IgD-negative memory B cell (primary cell): ENCODE data around the gene FRAT1. TPM values are rescaled to one million over a fixed set of nuclear protein-coding genes. Genes with fewer than 3 reads are reported as not detected.
"Not testable (repeated sequence)": the region's sequence is repeated elsewhere in the genome, so short reads cannot be mapped to it uniquely, and the experiment has no call there.

ENCODE experiments used
- H3K27ac Mint-ChIP-seq, 3 donors: one replicate each; pipeline ENCODE4 v1.8.0; 2020 to 2022; ENCODE audit warnings: mild to moderate bottlenecking in 3 of 3, mixed read lengths in 3 of 3, moderate library complexity in 1 of 3
- H3K27me3 Mint-ChIP-seq: one replicate; pipeline ENCODE4 v1.8.0; 2021; ENCODE audit warnings: mixed read lengths
- H3K36me3 Mint-ChIP-seq: one replicate; pipeline ENCODE4 v1.8.0; 2020; ENCODE audit warnings: mild to moderate bottlenecking, mixed read lengths
- H3K4me1 Mint-ChIP-seq, 3 donors: one replicate each; pipeline ENCODE4 v1.8.0; 2020 to 2022; ENCODE audit warnings: mixed read lengths in 3 of 3, mild to moderate bottlenecking in 1 of 3
- H3K4me3 Mint-ChIP-seq, 4 donors: one replicate each; pipeline ENCODE4 v1.8.0; 2020 to 2022; ENCODE audit warnings: mild to moderate bottlenecking in 4 of 4, mixed read lengths in 4 of 4, moderate library complexity in 3 of 4
- H3K9me3 Mint-ChIP-seq, 3 donors: one replicate each; pipeline ENCODE4 v1.8.0; 2020 to 2021; ENCODE audit warnings: mixed read lengths in 3 of 3, mild to moderate bottlenecking in 1 of 3
- polyA plus RNA-seq: library from polyadenylated mRNA; unstranded; fragments of 300-500 nt; fragmentation: Illumina TruSeq; gene quantifications from one replicate; pipeline ENCODE4 v1.2.3, GENCODE V29; 2021

FRAT1 gene
- polyA plus RNA-seq, 1 donor from 2014 or later, result 6.2 TPM

DNA sequence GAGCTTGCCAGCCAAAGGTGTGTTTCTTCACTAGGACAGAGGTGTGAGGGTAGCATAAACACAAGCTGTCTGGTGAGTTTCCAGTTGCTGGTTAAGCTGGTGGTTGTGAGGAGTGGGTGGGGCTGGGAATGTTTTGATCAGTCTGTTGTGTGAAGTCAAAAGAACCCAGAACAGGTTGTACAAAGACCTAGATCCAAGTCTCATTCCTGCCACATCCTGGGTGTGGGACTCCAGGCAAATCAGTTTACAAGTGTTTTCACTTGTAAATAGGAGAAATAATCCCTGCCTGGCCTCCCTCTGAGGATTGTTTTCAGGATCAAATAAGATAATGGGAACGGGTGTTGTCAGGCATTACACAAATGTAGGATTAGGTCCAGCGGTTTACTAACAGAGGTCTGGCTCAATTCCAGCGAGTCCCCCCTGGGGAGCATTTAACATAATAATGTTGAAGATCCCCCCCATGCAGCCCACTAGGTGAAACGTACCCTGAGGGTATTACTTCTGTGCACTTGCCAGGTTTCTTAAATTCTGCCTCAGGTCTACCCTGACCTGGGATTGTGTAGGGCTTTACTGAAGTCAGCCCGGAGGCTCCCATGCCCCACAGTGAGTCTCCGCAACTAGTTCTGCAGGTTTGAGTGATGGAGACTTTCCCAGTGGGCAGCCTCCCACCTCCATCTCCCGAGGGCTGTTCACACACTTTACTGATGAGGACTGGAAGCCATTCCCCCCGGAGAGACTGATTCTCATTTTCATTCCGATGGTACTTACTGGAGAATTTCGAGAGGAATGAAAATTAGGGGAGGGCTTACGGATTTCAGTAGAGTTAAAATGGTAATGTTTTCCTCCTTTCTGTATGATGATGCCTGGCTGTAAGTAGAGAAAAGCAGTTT, 18.1 kb downstream of the FRAT1 start:
- no peaks in the 10 kb centered on the region for H3K27me3 Mint-ChIP-seq
- H3K27ac Mint-ChIP-seq, result peak overlapping the region in 2 of 3 donors; percentile 79 to 99
- peaks cover 17 to 30% (median 24%) of the 10 kb centered on the region in 3 donors for H3K4me1 Mint-ChIP-seq
- peaks cover 3% of the 10 kb centered on the region for H3K36me3 Mint-ChIP-seq
- H3K9me3 Mint-ChIP-seq, result no peaks in the 10 kb centered on the region
- H3K4me3 Mint-ChIP-seq, result peak overlapping the region in 1 of 4 donors; percentile 95

DNA sequence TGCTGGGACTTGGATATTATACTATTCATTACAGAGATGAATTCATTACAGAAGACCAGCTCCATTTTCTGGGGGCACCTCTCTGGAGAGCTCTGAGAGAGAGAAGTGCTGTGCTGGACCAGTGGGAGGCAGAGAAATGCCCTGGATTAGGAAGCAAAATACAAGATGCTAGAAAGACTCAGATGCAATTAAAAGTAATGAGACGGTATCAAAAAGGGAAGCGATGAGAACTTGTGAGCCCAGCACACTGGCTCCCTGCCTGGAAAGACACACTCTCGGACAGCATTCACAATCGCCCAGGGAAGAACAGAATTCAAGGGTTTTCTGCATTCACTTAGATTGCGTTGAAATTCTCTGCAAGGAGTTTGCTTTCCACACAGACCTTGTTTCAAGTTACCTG, 19.0 kb downstream of the FRAT1 start:
- H3K36me3 Mint-ChIP-seq, result peaks cover 3% of the 10 kb centered on the region
- H3K4me1 Mint-ChIP-seq, result peaks cover 9 to 24% (median 16%) of the 10 kb centered on the region in 3 donors
- peak overlapping the region; percentile 0 to 99 (median 9) for H3K27ac Mint-ChIP-seq
- H3K4me3 Mint-ChIP-seq, result peak overlapping the region in 1 of 4 donors; percentile 95
- H3K9me3 Mint-ChIP-seq, result no peaks in the 10 kb centered on the region
- no peaks in the 10 kb centered on the region for H3K27me3 Mint-ChIP-seq

DNA sequence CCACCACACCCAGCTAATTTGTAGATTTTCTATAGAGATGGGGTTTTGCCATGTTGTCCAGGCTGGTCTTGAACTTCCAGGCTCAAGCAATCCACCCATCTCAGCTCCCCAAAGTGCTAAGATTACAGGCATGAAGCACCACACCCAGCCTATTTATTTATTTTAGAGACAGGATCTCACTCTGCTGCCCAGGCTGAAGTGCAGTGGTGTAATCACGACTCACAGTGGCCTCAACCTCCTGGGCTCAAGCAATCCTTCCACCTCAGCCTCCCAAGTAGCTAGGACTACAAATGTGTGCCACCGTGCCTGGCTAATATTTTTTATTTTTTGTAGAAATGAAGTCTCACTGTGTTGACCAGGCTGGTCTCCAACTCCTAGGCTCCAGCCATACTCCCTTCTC, 22.3 kb downstream of the FRAT1 start:
- H3K27me3 Mint-ChIP-seq, result no peaks in the 10 kb centered on the region
- no peaks in the 10 kb centered on the region for H3K9me3 Mint-ChIP-seq
- H3K4me1 Mint-ChIP-seq, result peaks cover 0 to 10% (median 4%) of the 10 kb centered on the region in 3 donors
- no peak overlapping the region for H3K27ac Mint-ChIP-seq
- H3K4me3 Mint-ChIP-seq, result peak overlapping the region in 1 of 4 donors; percentile 29
- no peaks in the 10 kb centered on the region for H3K36me3 Mint-ChIP-seq

DNA sequence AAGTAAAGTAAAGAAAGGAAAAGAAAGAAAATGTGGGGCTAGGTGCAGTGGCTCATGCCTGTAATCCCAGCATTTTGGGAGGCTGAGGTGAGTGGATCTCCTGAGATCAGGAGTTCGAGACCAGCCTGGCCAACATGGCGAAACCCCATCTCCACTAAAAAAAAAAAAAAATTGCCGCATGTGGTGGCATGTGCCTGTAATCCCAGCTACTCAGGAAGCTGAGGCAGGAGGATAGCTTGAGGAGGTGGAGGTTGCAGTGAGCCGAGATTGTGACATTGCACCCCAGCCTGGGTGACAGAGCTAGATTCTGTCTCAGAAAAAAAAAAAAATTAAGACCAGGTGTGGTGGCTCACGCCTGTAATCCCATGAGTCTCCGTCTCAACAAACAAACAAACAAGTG, 24.6 kb downstream of the FRAT1 start:
- H3K4me3 Mint-ChIP-seq, H3K27ac Mint-ChIP-seq, H3K27me3 Mint-ChIP-seq, H3K4me1 Mint-ChIP-seq, H3K36me3 Mint-ChIP-seq, H3K9me3 Mint-ChIP-seq: not testable (repeated sequence)

DNA sequence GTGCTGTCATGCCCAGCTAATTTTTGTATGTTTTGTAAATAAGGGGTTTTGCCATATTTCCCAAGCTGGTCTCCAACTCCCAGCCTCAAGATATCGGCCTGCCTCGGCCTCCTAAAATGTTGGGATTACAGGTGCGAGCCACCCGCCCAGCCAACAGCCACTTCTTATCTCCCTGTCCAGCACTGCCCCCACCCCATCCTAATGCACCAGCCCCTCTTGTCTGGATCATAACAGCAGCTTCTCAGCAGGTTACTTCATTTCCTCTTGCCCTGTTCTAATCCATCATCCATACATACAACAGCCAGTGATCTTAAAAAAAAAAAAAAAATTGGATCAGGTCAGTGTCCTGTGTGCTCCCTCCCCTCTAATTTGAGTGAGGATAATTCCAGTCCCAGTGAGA, 28.2 kb downstream of the FRAT1 start:
- H3K4me1 Mint-ChIP-seq, result no peaks in the 10 kb centered on the region
- H3K4me3 Mint-ChIP-seq, result no peak overlapping the region
- no peaks in the 10 kb centered on the region for H3K27me3 Mint-ChIP-seq
- H3K9me3 Mint-ChIP-seq, result no peaks in the 10 kb centered on the region
- H3K27ac Mint-ChIP-seq, result peak overlapping the region in 1 of 3 donors; percentile 53
- no peaks in the 10 kb centered on the region for H3K36me3 Mint-ChIP-seq

DNA sequence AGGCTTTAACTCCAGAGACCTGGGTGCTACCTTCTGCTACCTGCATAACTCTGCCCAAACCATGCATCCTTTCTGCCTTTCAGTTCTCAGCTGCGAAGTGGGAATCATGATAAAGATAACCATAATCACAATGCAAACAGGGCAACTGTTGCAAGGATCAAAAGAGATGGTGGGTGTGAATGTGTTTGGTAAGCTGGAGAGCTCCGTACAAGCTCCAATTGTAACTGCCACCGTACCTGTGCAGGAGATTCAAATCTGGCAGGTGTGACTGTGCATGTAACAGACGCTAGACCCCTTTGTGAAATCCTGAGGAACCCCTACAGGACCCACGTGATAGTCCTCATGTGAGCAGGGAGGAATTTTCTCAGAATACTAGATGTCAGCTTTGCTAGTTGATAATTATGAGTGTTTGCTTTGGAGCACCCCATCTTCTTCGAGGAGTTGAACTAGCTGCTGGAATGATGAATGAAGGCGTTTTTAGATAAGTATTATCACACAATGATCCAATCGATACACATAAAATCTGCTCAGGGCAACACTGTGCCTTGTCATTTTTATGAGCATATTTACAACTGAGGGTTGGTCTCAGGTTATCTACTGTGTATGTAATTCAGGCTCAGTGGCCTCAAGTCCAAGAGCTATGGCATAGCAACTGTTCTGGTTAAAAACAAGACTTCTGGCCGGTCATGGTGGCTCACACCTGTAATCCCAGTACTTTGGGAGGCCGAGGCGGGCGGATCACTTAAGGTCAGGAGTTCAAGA, 30.9 kb downstream of the FRAT1 start:
- Mint-ChIP-seq H3K4me1 (no peaks in the 10 kb centered on the region), H3K36me3 (no peaks in the 10 kb centered on the region), H3K27me3 (no peaks in the 10 kb centered on the region), H3K4me3 (no peak overlapping the region), H3K9me3 (no peaks in the 10 kb centered on the region), H3K27ac (peak overlapping the region in 1 of 3 donors; percentile 16)

DNA sequence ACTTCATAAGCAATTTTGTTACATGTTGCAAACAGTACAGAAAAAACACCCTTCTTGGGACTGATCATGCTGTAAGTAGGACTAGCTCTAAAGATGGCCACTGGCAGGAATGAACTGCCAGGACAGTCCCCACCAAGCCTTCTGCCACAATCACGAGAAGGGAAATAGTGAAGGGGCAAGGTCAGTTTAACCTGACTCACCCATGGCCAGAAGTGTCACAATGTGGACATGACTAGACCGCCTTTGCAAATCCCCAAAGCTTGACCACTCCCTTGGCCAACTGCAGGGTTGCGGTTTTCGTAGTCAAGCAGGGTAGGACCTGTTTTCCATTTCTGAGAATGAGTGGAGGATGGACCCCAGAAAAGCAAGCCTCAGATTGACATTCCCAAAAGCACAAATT, 34.9 kb downstream of the FRAT1 start:
- H3K4me1 Mint-ChIP-seq, result no peaks in the 10 kb centered on the region
- H3K27me3 Mint-ChIP-seq, result no peaks in the 10 kb centered on the region
- no peak overlapping the region for H3K4me3 Mint-ChIP-seq
- H3K9me3 Mint-ChIP-seq, result no peaks in the 10 kb centered on the region
- no peak overlapping the region for H3K27ac Mint-ChIP-seq
- H3K36me3 Mint-ChIP-seq, result peaks cover 5% of the 10 kb centered on the region

DNA sequence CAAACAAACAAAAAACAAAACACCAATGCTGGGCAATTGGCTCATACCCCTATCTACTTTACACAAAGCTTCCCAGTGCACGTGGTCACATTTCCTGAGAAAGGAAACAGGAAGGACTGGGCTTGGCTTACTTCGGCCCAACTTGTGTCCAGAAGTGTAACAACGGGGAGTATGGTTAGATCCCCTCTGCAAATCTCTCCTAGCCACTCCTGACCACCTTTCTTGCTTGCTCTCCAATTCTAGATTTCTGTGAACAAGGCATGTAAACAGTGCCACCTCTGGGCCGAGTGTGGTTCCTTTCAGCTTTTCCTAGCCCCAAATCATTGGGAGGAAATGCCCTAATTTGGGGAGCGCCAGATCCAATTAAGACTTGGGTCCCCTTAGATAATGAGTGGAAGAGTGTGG, 36.5 kb downstream of the FRAT1 start:
- Mint-ChIP-seq H3K27me3 (no peaks in the 10 kb centered on the region), H3K4me1 (no peaks in the 10 kb centered on the region), H3K4me3 (no peak overlapping the region), H3K36me3 (peaks cover 6% of the 10 kb centered on the region), H3K9me3 (no peaks in the 10 kb centered on the region), H3K27ac (peak overlapping the region in 1 of 3 donors; percentile 63)

DNA sequence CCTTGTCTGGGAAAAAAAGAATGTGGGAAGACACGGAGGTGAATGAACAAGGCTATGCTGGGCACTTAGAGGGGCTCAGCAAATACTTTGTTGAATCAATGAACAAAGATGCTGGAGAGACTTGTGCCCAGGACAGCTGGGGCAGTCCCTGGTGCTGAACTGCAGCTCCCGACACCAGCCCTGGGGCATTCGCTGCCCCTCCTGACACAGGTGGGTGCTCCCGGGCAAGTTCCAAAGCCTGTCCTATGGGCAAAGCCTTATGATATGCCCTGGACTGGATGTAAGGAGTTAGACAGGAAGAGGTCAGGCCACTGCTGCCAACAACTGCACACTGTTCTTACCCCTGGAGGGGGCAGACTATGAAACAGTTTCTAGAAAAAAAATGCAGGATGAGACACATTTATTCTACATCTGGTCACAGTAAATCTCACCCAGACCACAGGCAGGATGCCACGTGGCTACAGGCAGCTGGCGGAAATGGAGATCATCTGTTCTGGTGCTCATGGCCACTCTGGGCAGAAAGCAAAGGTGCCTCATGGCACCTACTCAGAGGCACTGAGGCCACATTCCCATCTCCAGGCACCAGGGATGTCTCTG, 37.3 kb downstream of the FRAT1 start:
- Mint-ChIP-seq H3K27me3 (no peaks in the 10 kb centered on the region), H3K4me1 (no peaks in the 10 kb centered on the region), H3K4me3 (no peak overlapping the region), H3K36me3 (peaks cover 7% of the 10 kb centered on the region), H3K27ac (peak overlapping the region in 1 of 3 donors; percentile 63), H3K9me3 (no peaks in the 10 kb centered on the region)

DNA sequence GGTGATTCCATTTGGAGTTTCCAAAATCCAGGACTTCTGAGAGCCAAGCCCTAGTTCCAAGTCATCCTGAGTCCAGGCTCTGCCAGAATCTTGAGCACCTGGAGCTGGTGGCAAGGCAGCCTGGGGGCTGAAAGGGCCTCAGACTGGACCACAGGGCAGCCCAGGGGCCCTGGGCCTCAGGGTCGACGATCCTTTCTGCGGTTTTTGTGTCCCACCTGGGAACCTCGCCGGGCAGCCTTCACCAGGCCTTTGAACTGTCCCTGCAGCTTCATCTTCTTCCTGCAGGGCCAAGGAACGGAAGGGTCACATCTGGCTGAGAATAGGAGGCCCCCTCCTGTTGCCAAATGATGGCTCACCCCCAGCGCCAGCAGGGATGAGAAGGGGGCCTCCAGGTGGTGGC, 37.8 kb downstream of the FRAT1 start:
- no peak overlapping the region for H3K4me3 Mint-ChIP-seq
- H3K27ac Mint-ChIP-seq, result no peak overlapping the region
- H3K9me3 Mint-ChIP-seq, result no peaks in the 10 kb centered on the region
- no peaks in the 10 kb centered on the region for H3K4me1 Mint-ChIP-seq
- no peaks in the 10 kb centered on the region for H3K27me3 Mint-ChIP-seq
- H3K36me3 Mint-ChIP-seq, result peaks cover 7% of the 10 kb centered on the region

DNA sequence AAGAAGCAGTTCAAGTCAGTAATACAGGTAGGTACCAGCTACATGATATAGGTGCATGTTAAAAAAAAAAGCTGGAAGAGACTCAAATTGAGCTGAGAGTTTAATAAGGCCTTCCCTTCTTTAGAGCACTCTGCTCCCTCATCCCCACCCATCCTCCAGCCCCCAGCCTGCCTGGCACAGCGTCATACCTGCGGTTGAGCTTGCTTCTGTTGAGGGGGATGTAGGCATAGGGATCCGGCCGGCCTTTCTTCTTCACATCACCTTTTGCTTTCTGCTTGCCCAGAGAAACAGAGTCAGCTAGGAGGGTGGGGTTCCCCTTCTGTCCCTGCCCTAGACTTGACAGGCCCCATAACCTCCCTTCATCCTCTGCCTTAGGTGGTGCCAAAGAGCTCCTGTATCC, 39.3 kb downstream of the FRAT1 start:
- H3K27ac Mint-ChIP-seq, result no peak overlapping the region
- no peaks in the 10 kb centered on the region for H3K27me3 Mint-ChIP-seq
- peaks cover 7% of the 10 kb centered on the region for H3K36me3 Mint-ChIP-seq
- no peaks in the 10 kb centered on the region for H3K9me3 Mint-ChIP-seq
- H3K4me3 Mint-ChIP-seq, result no peak overlapping the region
- H3K4me1 Mint-ChIP-seq, result peaks cover 0 to 4% (median 0%) of the 10 kb centered on the region in 3 donors

DNA sequence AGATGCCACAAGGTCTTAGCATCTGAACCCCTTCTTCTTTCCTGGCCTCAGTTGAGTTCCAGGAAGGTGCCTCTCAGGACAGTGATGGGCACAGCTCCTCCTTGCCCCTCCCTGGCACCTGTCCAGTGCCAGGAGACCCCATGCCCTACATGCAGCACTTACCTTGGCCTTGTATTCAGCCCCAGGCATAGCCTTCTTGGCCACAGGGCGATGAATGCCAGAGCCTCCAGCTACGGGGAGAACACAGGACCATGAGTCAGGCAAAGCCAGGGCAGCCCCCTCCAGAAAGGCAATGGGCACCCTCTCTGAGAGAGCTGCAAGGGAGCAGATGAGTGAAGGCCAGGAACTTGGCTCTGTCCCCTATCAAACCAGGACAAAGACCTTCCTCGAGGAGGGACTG, 39.7 kb downstream of the FRAT1 start:
- no peaks in the 10 kb centered on the region for H3K9me3 Mint-ChIP-seq
- H3K36me3 Mint-ChIP-seq, result peaks cover 7% of the 10 kb centered on the region
- no peak overlapping the region for H3K4me3 Mint-ChIP-seq
- no peaks in the 10 kb centered on the region for H3K27me3 Mint-ChIP-seq
- H3K4me1 Mint-ChIP-seq, result peaks cover 0 to 4% (median 0%) of the 10 kb centered on the region in 3 donors
- H3K27ac Mint-ChIP-seq, result peak overlapping the region in 1 of 3 donors; percentile 24

DNA sequence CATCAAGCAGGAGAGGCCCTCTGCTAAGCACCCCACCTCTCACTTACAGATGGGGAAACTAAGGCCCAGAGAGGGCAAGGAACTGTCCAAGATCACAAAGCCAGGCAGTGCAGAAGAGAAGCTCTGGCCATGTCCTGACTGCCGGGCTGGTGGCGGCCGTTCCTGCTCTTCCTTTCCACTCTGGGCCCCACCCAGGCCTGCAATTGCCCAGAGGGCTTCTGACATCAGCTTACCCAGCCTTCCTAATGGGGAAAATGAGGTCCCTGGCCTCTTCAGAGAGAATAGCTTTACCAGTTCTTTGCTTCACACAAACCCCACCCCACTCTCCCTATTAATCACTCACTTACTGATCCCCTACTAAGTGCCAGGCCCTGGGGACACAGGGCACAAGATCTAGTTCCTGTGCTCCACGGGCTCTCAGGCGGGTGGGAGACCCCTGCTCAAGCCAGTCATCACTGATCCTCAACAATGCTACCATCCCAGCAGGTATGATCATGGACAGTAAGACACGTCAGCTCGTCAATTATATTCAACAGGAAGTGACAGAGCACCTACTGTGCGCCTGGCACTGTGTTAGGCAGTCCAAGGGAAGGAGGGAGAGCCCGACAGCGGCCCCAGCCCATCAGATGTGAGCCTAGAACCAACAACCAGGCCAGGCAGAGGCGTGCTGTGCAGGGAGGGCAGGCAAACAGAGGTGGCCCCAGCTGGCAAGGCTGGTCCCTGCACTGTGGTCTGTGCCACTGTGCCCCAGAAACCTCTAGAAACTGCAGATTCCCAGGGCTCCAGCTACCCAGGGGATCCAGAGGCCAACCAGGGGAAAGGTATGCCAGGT, 41.9 kb downstream of the FRAT1 start:
- Mint-ChIP-seq H3K27ac (peak overlapping the region in 1 of 3 donors; percentile 90), H3K36me3 (peaks cover 15% of the 10 kb centered on the region), H3K9me3 (no peaks in the 10 kb centered on the region), H3K4me1 (peaks cover 10 to 19% (median 18%) of the 10 kb centered on the region in 3 donors), H3K27me3 (no peaks in the 10 kb centered on the region), H3K4me3 (no peak overlapping the region)

DNA sequence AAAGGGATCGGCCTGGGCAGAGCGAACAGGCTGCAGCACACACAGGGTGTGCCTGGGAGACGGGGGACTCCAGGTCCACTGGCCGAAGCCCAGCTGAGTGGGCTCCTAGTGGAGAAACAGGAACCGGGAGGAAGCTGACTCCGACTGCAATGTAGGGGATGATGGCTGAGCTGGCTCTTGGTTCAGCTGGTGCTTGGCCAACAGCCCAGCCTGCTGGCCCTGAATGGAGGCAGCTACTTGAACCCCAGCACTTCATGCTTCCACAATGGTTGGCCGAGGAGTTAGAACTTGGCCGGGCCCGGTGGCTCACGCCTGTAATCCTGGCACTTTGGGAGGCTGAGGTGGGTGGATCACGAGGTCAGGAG, 42.4 kb downstream of the FRAT1 start:
- H3K9me3 Mint-ChIP-seq, result no peaks in the 10 kb centered on the region

More for the DNA sequence above, 42.4 kb downstream of the FRAT1 start:
- peaks cover 15 to 21% (median 20%) of the 10 kb centered on the region in 3 donors for H3K4me1 Mint-ChIP-seq
- H3K27ac Mint-ChIP-seq, result no peak overlapping the region
- H3K27me3 Mint-ChIP-seq, result no peaks in the 10 kb centered on the region
- H3K36me3 Mint-ChIP-seq, result peaks cover 15% of the 10 kb centered on the region
- H3K4me3 Mint-ChIP-seq, result no peak overlapping the region
